Stimulated activated naive CD4-positive, alpha-beta T cell treated with Interleukin-2 at 50 U/mL for 16 hours (primary cell): ENCODE results near the gene HSPD1.
"Not testable (repeated sequence)": the region's sequence is repeated elsewhere in the genome, so short reads cannot be mapped to it uniquely, and the experiment has no call there.

Source experiments
- DNase-seq: peaks from one replicate; lab custom pipeline; 2025; lab: John Stamatoyannopoulos, UW

Gene HSPD1

DNA sequence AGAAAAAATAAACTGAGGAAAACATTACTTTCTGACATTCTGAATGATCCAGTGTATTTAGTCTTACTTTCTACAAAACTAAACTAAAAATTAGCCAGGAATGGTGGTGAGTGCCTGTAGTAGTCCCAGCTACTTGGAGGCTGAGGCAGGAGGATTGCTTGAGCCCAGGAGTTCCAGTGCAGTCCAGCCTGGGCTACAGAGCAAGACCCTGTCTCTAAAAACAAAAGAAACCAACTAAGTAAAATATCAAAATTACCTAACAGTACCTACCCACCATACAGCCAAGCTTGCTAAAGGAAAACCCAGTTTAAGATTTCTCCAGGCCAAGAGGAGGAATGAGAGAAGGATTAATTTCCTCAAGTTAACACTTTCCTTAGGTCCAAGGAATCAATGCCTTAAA lies 2.9 kb downstream of the HSPD1 start:
- DNase-seq, result no peak

GRCh38 chr2:197495433-197496134 lies 4.1 kb downstream of the HSPD1 start:
- no peak for DNase-seq

- no peak for DNase-seq
These were observed 12.3 kb downstream of the HSPD1 start for GRCh38 chr2:197487385-197487784.

DNA sequence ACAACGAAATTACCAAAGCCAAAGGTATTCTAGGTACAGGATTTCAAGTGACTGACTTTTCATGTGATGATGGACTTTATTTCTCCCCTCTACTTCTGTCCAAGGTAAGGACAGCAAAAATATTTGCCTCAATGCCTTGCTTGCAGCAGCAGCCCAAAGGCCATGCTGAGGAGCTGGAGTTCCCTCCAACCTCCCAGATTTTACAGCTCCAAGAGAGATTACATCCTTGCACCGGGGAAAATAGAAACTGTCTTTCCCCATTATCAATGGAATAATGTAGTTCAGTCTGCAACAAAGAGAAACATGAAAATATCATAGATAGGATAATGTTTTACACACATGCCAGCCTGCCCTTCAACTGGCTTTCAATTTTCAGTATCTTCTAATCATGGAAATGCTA lies 13.5 kb downstream of the HSPD1 start:
- DNase-seq, result no peak

DNA sequence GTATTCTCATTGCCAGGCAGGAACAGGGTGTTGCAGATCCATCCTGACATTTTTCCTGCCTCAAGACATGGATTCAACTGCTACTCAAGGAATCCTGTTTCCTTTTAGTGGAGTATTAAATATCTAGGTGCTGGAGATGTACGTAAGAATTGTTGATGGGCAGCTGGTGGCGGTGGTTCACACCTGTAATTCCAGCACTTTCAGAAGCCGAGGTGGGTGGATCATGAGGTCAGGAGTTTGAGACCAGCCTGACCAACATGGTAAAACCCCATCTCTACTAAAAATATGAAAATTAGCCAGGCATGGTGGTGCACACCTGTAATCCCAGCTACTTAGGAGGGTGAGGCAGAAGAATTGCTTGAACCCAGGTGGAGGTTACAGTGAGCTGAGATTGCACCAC lies 15.4 kb downstream of the HSPD1 start:
- not testable (repeated sequence) for DNase-seq

GRCh38 chr2:197480165-197481036 lies 19.2 kb downstream of the HSPD1 start:
- no peak for DNase-seq

DNA sequence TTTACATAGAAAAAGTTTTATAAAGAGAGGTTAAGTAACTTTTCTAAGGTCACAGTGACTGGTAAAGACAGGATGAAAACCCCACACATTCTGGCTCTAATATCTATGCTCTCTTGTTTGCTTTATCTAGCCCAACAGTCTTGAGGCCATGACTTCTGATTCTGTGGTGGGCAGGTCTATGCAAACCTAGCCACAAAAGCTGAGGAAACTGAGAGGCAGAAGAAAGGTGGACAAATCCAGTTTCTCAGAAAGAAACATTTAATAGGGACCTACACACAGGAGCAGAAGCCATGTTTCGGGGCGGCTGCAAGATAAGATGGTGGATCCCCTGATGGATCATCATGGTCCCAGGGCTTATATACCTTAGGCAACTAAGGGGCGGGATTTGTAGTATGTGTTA lies 21.8 kb downstream of the HSPD1 start:
- no peak for DNase-seq

GRCh38 chr2:197472166-197472565 lies 27.5 kb downstream of the HSPD1 start:
- DNase-seq, result no peak

- DNase-seq, result no peak
These were observed 35.5 kb downstream of the HSPD1 start for GRCh38 chr2:197464175-197464574.

GRCh38 chr2:197461057-197461456 lies 38.6 kb downstream of the HSPD1 start:
- no peak for DNase-seq

GRCh38 chr2:197460649-197461048 lies 39.0 kb downstream of the HSPD1 start:
- no peak for DNase-seq

- no peak for DNase-seq
These were observed 44.2 kb downstream of the HSPD1 start for GRCh38 chr2:197455428-197455827.

DNA sequence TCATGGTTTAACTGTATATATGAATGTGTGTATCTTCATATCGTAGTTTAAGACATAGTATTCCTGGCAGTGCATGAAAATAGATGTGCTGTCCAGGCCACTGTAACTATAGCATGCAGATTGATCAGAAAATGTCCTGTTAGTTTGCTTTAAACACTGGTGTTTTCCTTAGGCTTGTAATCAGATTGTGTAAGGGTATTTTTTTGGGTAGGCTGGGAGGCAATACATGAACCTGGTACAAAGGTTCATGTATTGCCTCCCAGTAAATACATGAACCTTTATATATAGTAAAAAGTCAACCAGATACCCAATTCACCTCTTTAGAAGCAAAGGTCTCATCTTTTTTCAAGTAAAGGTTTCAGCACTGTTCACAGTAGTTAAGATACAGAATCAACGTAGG lies 44.7 kb downstream of the HSPD1 start:
- no peak for DNase-seq

DNA sequence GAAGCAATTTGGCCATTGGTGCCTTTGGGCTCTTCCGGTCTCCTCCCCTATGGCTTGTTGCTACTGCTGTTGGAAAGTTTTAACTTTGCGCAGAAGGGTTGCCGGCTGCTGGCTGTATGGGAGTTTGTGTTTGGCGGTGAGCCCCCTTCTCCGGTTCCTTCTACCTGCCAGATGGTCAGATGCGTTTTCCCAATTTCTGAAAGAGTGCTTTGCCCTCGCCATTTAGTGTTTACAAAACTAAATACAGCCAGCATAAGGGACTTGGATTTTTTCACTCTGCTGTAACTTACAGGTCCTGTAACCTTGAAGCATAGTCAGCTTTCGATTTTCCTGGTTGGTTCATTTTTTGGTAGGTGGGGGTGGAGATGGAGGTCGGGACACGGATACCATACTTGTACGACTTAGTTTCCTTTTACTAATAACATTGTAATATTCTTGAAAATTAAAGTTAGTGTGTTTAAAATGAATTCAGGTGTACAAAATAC lies 45.7 kb downstream of the HSPD1 start:
- no peak for DNase-seq

- peak; percentile 99 for DNase-seq
These were observed 46.3 kb downstream of the HSPD1 start, which contains the start of gene COQ10B for GRCh38 chr2:197453123-197453913. TSS of gene COQ10B (plus strand) at chr2:197453552. CDS start at chr2:197453561, 9 bp downstream.

- no peak for DNase-seq
These were observed 46.9 kb downstream of the HSPD1 start for GRCh38 chr2:197452754-197453122.

- DNase-seq, result not testable (repeated sequence)
These were observed 48.7 kb downstream of the HSPD1 start for GRCh38 chr2:197450935-197451358.

DNA sequence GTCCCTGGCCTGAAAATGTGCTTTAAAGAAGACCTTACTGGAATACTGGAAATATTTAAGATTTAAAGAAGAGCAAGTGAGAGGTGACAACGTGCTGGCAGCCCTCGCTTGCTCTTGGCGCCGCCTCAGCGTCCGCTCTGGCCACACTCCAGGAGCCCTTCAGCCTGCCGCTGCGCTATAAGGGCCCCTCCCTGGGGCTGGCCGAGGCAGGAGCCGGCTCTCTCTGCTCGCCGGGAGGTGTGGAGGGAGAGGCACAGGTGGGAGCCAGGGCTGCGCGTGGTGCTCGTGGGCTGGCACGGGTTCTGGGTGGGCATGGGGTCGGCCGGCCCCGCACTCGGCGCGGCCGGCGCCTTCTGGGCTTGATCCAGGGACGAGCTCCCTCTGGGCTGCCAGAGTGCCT lies 49.2 kb downstream of the HSPD1 start:
- no peak for DNase-seq

DNA sequence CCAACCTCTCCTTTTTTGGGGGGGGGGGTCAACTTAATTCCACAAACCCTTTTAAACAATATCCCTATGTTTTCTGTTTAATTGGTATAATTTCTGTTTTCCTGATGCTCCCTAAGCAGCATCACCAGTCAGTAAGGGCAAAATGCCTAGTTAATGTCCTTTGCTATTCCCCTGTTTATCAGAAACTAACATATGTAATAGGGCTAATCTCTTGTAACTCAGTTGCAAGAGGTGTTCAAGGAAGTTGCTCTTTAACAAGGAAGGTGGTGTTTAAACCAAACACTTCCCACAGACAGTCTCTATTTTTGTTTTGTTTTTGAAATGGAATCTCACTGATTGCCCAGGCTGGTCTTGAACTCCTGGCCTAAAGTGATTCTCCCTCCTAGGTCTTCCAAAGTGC lies 52.8 kb downstream of the HSPD1 start:
- DNase-seq, result no peak

GRCh38 chr2:197445746-197446145 lies 53.9 kb downstream of the HSPD1 start:
- DNase-seq, result no peak

GRCh38 chr2:197442857-197443256 lies 56.8 kb downstream of the HSPD1 start:
- no peak for DNase-seq

- DNase-seq, result no peak
These were observed 62.3 kb downstream of the HSPD1 start for GRCh38 chr2:197437380-197437779.
